Cardiac muscle cell (in vitro differentiated cells and primary cell): Measurements from ENCODE around the gene TMEM139. TPM values are rescaled to one million over a fixed set of nuclear protein-coding genes. Genes with fewer than 3 reads are reported as not detected.
A peak's percentile ranks its signal among the peaks of the same experiment; 100 is the strongest.

Experiments
- DNase-seq, 2 donors: peaks; one replicate each; pipeline versions ENCODE4 v3.0.0 to v3.0.0-alpha.2; 2010 to 2017; ENCODE audit warnings: low read depth in 1 of 2, low spot score in 1 of 2
- H3K27ac ChIP-seq: fragments of 200-600 bp; sonication (generic); 2 replicates; pipeline ENCODE4 v1.5.1; 2016
- H3K27me3 ChIP-seq: fragments of 200-600 bp; sonication (generic); 2 replicates; pipeline ENCODE4 v1.6.0; 2016; ENCODE audit warnings: control low read depth
- H3K36me3 ChIP-seq: fragments of 200-600 bp; sonication (generic); 2 replicates; pipeline ENCODE4 v1.5.1; 2016; ENCODE audit warnings: control low read depth
- H3K4me1 ChIP-seq: fragments of 200-600 bp; sonication (generic); 2 replicates; pipeline ENCODE4 v1.8.1; 2017; ENCODE audit warnings: low read depth, mild to moderate bottlenecking, mixed run types
- H3K4me3 ChIP-seq: fragments of 200-600 bp; sonication (generic); 2 replicates; pipeline ENCODE4 v1.5.1; 2016; ENCODE audit warnings: mild to moderate bottlenecking
- H3K9me3 ChIP-seq: fragments of 200-600 bp; sonication (generic); 2 replicates; pipeline ENCODE4 v1.5.1; 2017; ENCODE audit warnings: low read depth, mild to moderate bottlenecking, control low read depth
- CTCF ChIP-seq: IDR thresholded peaks from 2 replicates; pipeline ENCODE4 v1.5.1; 2012; ENCODE audit warnings: low read depth, mild to moderate bottlenecking, low read length
- polyA plus RNA-seq: library from polyadenylated mRNA; unstranded; fragments of >200 nt; fragmentation: Nextera tagmentation; extraction: Ambion mirVana; gene quantifications from 2 replicates; pipeline ENCODE4 v1.2.1, GENCODE V29; 2016
- total RNA-seq: library from RNA; depleted of rRNA; stranded (reverse); fragments of >200 nt; gene quantifications from 2 replicates; pipeline ENCODE4 v1.2.3, GENCODE V29; 2016

Gene TMEM139
- total and polyA plus RNA-seq, 2 experiments from 2014 or later: 0.69 to 2.0 TPM

- H3K4me1 ChIP-seq: no peaks in the 10 kb centered on the region
- H3K4me3 ChIP-seq: no peak overlapping the region
- no peaks in the 10 kb centered on the region for H3K36me3 ChIP-seq
- no peak for TF ChIP-seq CTCF
- H3K27me3 ChIP-seq: no peaks in the 10 kb centered on the region
- H3K27ac ChIP-seq: no peak overlapping the region
- H3K9me3 ChIP-seq: no peaks in the 10 kb centered on the region
- DNase-seq: peak in 1 of 2 donors; percentile 57
These were observed 44.9 kb upstream of the TMEM139 start for GRCh38 chr7:143239813-143240212.

GRCh38 chr7:143240291-143241168, 44.2 kb upstream of the TMEM139 start:
- H3K4me1 ChIP-seq: no peaks in the 10 kb centered on the region
- no peak overlapping the region for H3K4me3 ChIP-seq
- no peaks in the 10 kb centered on the region for H3K9me3 ChIP-seq
- DNase-seq: peak; percentile 81 to 91
- no peaks in the 10 kb centered on the region for H3K36me3 ChIP-seq
- no peaks in the 10 kb centered on the region for H3K27me3 ChIP-seq
- H3K27ac ChIP-seq: no peak overlapping the region
- peak; percentile 92 for TF ChIP-seq CTCF

GRCh38 chr7:143242306-143242705, 42.5 kb upstream of the TMEM139 start:
- no peak for TF ChIP-seq CTCF
- H3K9me3 ChIP-seq: no peaks in the 10 kb centered on the region
- no peaks in the 10 kb centered on the region for H3K4me1 ChIP-seq
- no peak overlapping the region for H3K27ac ChIP-seq
- no peak for DNase-seq
- H3K36me3 ChIP-seq: no peaks in the 10 kb centered on the region
- no peak overlapping the region for H3K4me3 ChIP-seq
- no peaks in the 10 kb centered on the region for H3K27me3 ChIP-seq

GRCh38 chr7:143243111-143243510, 41.6 kb upstream of the TMEM139 start:
- no peaks in the 10 kb centered on the region for H3K27me3 ChIP-seq
- no peaks in the 10 kb centered on the region for H3K36me3 ChIP-seq
- no peak overlapping the region for H3K27ac ChIP-seq
- TF ChIP-seq CTCF: no peak
- H3K4me3 ChIP-seq: no peak overlapping the region
- no peaks in the 10 kb centered on the region for H3K4me1 ChIP-seq
- H3K9me3 ChIP-seq: no peaks in the 10 kb centered on the region
- no peak for DNase-seq

GRCh38 chr7:143243614-143244013, 41.1 kb upstream of the TMEM139 start:
- Histone ChIP-seq H3K36me3 (no peaks in the 10 kb centered on the region), H3K9me3 (no peaks in the 10 kb centered on the region), H3K4me1 (no peaks in the 10 kb centered on the region), H3K27me3 (no peaks in the 10 kb centered on the region), H3K4me3 (no peak overlapping the region), H3K27ac (no peak overlapping the region)
- DNase-seq: no peak
- no peak for TF ChIP-seq CTCF
